Activated naive CD8-positive, alpha-beta T cell (primary cell): ENCODE measurements around the gene SDK2.

Experiments
- H3K27ac Mint-ChIP-seq: one replicate; pipeline ENCODE4 v1.8.0; 2021; ENCODE audit warnings: mixed read lengths
- H3K27me3 Mint-ChIP-seq: one replicate; pipeline ENCODE4 v1.8.0; 2021; ENCODE audit warnings: mixed read lengths
- H3K36me3 Mint-ChIP-seq: one replicate; pipeline ENCODE4 v1.8.0; 2021; ENCODE audit warnings: mixed read lengths
- H3K4me1 Mint-ChIP-seq: one replicate; pipeline ENCODE4 v1.8.0; 2021; ENCODE audit warnings: low read depth, mixed read lengths
- H3K4me3 Mint-ChIP-seq: one replicate; pipeline ENCODE4 v1.8.0; 2021; ENCODE audit warnings: mild to moderate bottlenecking, mixed read lengths
- H3K9me3 Mint-ChIP-seq: one replicate; pipeline ENCODE4 v1.8.0; 2021; ENCODE audit warnings: low read depth, mixed read lengths

Gene SDK2

GRCh38 chr17:73546770-73547536, 97.3 kb downstream of the SDK2 start:
- H3K27ac Mint-ChIP-seq: no peak overlapping the region
- peaks cover 30% of the 10 kb centered on the region for H3K4me1 Mint-ChIP-seq
- H3K4me3 Mint-ChIP-seq: no peak overlapping the region
- H3K9me3 Mint-ChIP-seq: no peaks in the 10 kb centered on the region
- H3K27me3 Mint-ChIP-seq: no peaks in the 10 kb centered on the region
- H3K36me3 Mint-ChIP-seq: no peaks in the 10 kb centered on the region

- Mint-ChIP-seq H3K9me3 (no peaks in the 10 kb centered on the region), H3K27me3 (no peaks in the 10 kb centered on the region), H3K4me1 (peaks cover 24% of the 10 kb centered on the region), H3K4me3 (no peak overlapping the region), H3K36me3 (no peaks in the 10 kb centered on the region), H3K27ac (no peak overlapping the region)
Observed at GRCh38 chr17:73546114-73546513, 98.1 kb downstream of the SDK2 start.

GRCh38 chr17:73545109-73546032, 98.9 kb downstream of the SDK2 start:
- no peak overlapping the region for H3K4me3 Mint-ChIP-seq
- no peak overlapping the region for H3K27ac Mint-ChIP-seq
- peaks cover 24% of the 10 kb centered on the region for H3K4me1 Mint-ChIP-seq
- no peaks in the 10 kb centered on the region for H3K9me3 Mint-ChIP-seq
- no peaks in the 10 kb centered on the region for H3K27me3 Mint-ChIP-seq
- H3K36me3 Mint-ChIP-seq: no peaks in the 10 kb centered on the region

DNA sequence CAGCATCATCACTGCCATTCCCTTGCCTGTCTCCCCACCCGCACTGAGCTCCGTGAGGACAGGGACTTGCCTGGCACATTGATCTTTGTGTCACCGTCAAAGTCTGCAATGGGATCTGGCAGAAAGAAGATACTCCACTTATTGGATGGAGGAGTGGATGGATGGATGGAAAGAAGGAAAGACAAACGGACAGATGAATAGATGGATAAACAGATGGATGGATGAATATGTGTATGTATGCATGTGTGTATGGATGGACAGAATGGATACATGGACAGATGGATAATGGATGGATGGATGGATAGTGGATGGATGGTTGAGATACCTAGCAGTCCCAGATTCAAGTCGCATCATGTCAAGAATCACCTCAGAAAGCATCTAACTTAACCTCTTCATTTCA, 99.9 kb downstream of the SDK2 start:
- Mint-ChIP-seq H3K27ac (no peak overlapping the region), H3K27me3 (no peaks in the 10 kb centered on the region), H3K9me3 (no peaks in the 10 kb centered on the region), H3K36me3 (no peaks in the 10 kb centered on the region), H3K4me3 (no peak overlapping the region), H3K4me1 (peaks cover 21% of the 10 kb centered on the region)

GRCh38 chr17:73542323-73542722, 101.9 kb downstream of the SDK2 start:
- H3K27ac Mint-ChIP-seq: no peak overlapping the region
- no peak overlapping the region for H3K4me3 Mint-ChIP-seq
- H3K4me1 Mint-ChIP-seq: peaks cover 12% of the 10 kb centered on the region
- no peaks in the 10 kb centered on the region for H3K9me3 Mint-ChIP-seq
- no peaks in the 10 kb centered on the region for H3K36me3 Mint-ChIP-seq
- H3K27me3 Mint-ChIP-seq: no peaks in the 10 kb centered on the region

- H3K9me3 Mint-ChIP-seq: no peaks in the 10 kb centered on the region
- no peaks in the 10 kb centered on the region for H3K27me3 Mint-ChIP-seq
- H3K4me1 Mint-ChIP-seq: peaks cover 6% of the 10 kb centered on the region
- H3K36me3 Mint-ChIP-seq: no peaks in the 10 kb centered on the region
- no peak overlapping the region for H3K27ac Mint-ChIP-seq
- no peak overlapping the region for H3K4me3 Mint-ChIP-seq
Observed at GRCh38 chr17:73541561-73541981, 102.7 kb downstream of the SDK2 start.

- H3K9me3 Mint-ChIP-seq: no peaks in the 10 kb centered on the region
- H3K36me3 Mint-ChIP-seq: no peaks in the 10 kb centered on the region
- peaks cover 5% of the 10 kb centered on the region for H3K4me1 Mint-ChIP-seq
- no peak overlapping the region for H3K4me3 Mint-ChIP-seq
- H3K27ac Mint-ChIP-seq: no peak overlapping the region
- no peaks in the 10 kb centered on the region for H3K27me3 Mint-ChIP-seq
Observed at GRCh38 chr17:73541111-73541510, 103.1 kb downstream of the SDK2 start.

DNA sequence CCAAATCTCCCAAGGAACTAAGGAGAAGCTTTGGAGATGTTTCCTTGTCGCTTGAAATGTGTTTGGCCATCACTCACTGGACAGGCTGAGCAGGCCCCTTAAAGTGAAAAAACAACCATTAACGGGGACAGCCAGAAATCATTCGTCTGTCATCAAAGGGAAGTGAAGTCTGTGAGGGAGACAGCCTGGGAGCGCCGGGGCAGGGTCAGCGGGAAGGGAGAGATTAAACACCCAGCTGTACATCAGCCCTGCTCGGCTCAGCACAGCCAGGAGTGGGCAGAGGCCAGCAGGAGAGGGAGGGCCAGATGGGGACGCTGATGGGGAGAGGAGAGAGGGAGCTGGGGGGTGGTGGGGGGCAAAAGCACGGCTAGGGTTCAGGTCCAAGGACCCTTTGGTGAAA, 105.1 kb downstream of the SDK2 start:
- H3K36me3 Mint-ChIP-seq: no peaks in the 10 kb centered on the region
- H3K4me3 Mint-ChIP-seq: no peak overlapping the region
- no peak overlapping the region for H3K27ac Mint-ChIP-seq
- H3K4me1 Mint-ChIP-seq: peaks cover 10% of the 10 kb centered on the region
- H3K27me3 Mint-ChIP-seq: no peaks in the 10 kb centered on the region
- no peaks in the 10 kb centered on the region for H3K9me3 Mint-ChIP-seq

GRCh38 chr17:73538445-73538844, 105.8 kb downstream of the SDK2 start:
- Mint-ChIP-seq H3K27me3 (no peaks in the 10 kb centered on the region), H3K9me3 (no peaks in the 10 kb centered on the region), H3K27ac (no peak overlapping the region), H3K4me3 (no peak overlapping the region), H3K36me3 (no peaks in the 10 kb centered on the region), H3K4me1 (peaks cover 10% of the 10 kb centered on the region)

- Mint-ChIP-seq H3K9me3 (no peaks in the 10 kb centered on the region), H3K4me1 (peaks cover 12% of the 10 kb centered on the region), H3K27me3 (no peaks in the 10 kb centered on the region), H3K27ac (no peak overlapping the region), H3K4me3 (no peak overlapping the region), H3K36me3 (no peaks in the 10 kb centered on the region)
Observed at GRCh38 chr17:73536700-73537605, 107.3 kb downstream of the SDK2 start.

DNA sequence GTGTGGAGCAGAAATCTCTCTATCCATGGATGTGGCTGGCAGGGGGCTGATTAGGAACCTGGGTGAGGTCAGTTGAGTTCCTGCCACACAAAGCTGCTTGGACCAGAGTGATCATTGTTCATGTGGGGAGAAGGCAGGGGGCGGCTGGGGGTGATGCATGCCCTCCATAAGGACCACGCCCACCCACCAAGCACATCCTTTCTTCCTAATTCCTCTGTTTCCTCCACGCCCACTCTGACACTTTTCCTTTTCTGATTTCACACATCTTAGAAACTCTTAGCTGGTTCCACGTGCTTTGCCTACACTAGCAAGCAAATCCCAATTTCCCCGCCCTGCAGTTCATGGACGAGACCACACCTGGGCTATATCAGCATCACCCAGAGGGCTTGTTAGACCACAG, 108.5 kb downstream of the SDK2 start:
- Mint-ChIP-seq H3K36me3 (no peaks in the 10 kb centered on the region), H3K4me3 (no peak overlapping the region), H3K27me3 (no peaks in the 10 kb centered on the region), H3K9me3 (no peaks in the 10 kb centered on the region), H3K27ac (no peak overlapping the region), H3K4me1 (peaks cover 12% of the 10 kb centered on the region)

- no peak overlapping the region for H3K27ac Mint-ChIP-seq
- no peaks in the 10 kb centered on the region for H3K27me3 Mint-ChIP-seq
- H3K9me3 Mint-ChIP-seq: no peaks in the 10 kb centered on the region
- H3K36me3 Mint-ChIP-seq: no peaks in the 10 kb centered on the region
- H3K4me1 Mint-ChIP-seq: peaks cover 12% of the 10 kb centered on the region
- H3K4me3 Mint-ChIP-seq: no peak overlapping the region
Observed at GRCh38 chr17:73534209-73534909, 109.9 kb downstream of the SDK2 start.

- Mint-ChIP-seq H3K4me3 (no peak overlapping the region), H3K36me3 (no peaks in the 10 kb centered on the region), H3K27me3 (no peaks in the 10 kb centered on the region), H3K9me3 (no peaks in the 10 kb centered on the region), H3K27ac (no peak overlapping the region), H3K4me1 (peaks cover 12% of the 10 kb centered on the region)
Observed at GRCh38 chr17:73533781-73534180, 110.5 kb downstream of the SDK2 start.

GRCh38 chr17:73533127-73533526, 111.1 kb downstream of the SDK2 start:
- Mint-ChIP-seq H3K4me1 (peaks cover 12% of the 10 kb centered on the region), H3K27me3 (no peaks in the 10 kb centered on the region), H3K9me3 (no peaks in the 10 kb centered on the region), H3K27ac (no peak overlapping the region), H3K4me3 (no peak overlapping the region), H3K36me3 (no peaks in the 10 kb centered on the region)
